IMR-90 (cell line): ENCODE results near the gene GINS1. TPM values are rescaled to one million over a fixed set of nuclear protein-coding genes. Genes with fewer than 3 reads are reported as not detected.

Experiments
- ATAC-seq: fragments of 200-7000 bp; cut with Tn5 transposase; 2 replicates; pipeline ENCODE4 v1.9.1; 2020; ENCODE audit warnings: low read depth, mild to moderate bottlenecking, moderate library complexity
- BruUV-seq: library from RNA; stranded (reverse); fragments of 400-500 nt; replicated peaks from 2 replicates; lab custom pipeline; 2021; lab: Mats Ljungman, UMichigan
- CTCF ChIA-PET: fragments of 300-600 bp; formaldehyde crosslinking; extraction: SDS; loops from one replicate; lab custom pipeline; 2021; ENCODE audit warnings: antibody characterized with exemption; lab: Yijun Ruan, JAX
- POLR2A ChIA-PET: fragments of 300-600 bp; sonication (Branson Sonifier 250); formaldehyde crosslinking; loops from one replicate; lab custom pipeline; 2022; ENCODE audit warnings: antibody characterized with exemption; ENCODE audit not compliant: unreplicated experiment; lab: Charles Lee
- DNase-seq: peaks from one replicate; pipeline ENCODE4 v3.0.0; 2013
- H2AFZ ChIP-seq: replicated peaks from 2 replicates; pipeline ENCODE3; 2013; ENCODE audit warnings: low read length, mild to moderate bottlenecking; ENCODE audit not compliant: poor library complexity
- H2AK5ac ChIP-seq: 2 replicates; pipeline ENCODE4 v1.6.1; 2013; ENCODE audit warnings: low read depth, low read length, inconsistent platforms
- H2AK9ac ChIP-seq: replicated peaks from 2 replicates; pipeline ENCODE3; 2013; ENCODE audit warnings: mild to moderate bottlenecking, low read depth, low read length, moderate library complexity; ENCODE audit not compliant: poor library complexity
- H2BK120ac ChIP-seq: 2 replicates; pipeline ENCODE4 v1.6.1; 2013; ENCODE audit warnings: low read depth, low read length, inconsistent platforms
- H2BK15ac ChIP-seq: 3 replicates; pipeline ENCODE4 v1.6.1; 2013; ENCODE audit warnings: low read depth, low read length, inconsistent platforms
- H2BK20ac ChIP-seq: 2 replicates; pipeline ENCODE4 v1.6.1; 2013; ENCODE audit warnings: low read depth, mild to moderate bottlenecking, inconsistent platforms, low read length, moderate library complexity
- H2BK5ac ChIP-seq: 2 replicates; pipeline ENCODE4 v1.6.1; 2013; ENCODE audit warnings: mild to moderate bottlenecking, low read depth, low read length, inconsistent platforms; ENCODE audit not compliant: poor library complexity, severe bottlenecking
- H3K14ac ChIP-seq: replicated peaks from 2 replicates; pipeline ENCODE4 v1.6.1; 2013; ENCODE audit warnings: low read depth, low read length, inconsistent platforms
- H3K18ac ChIP-seq: 2 replicates; pipeline ENCODE4 v1.6.1; 2013; ENCODE audit warnings: low read depth, low read length, control low read depth
- H3K23ac ChIP-seq: 2 replicates; pipeline ENCODE4 v1.6.1; 2013; ENCODE audit warnings: low read depth, low read length, inconsistent platforms
- H3K27ac ChIP-seq: 2 replicates; pipeline ENCODE4 v1.5.1; 2013; ENCODE audit warnings: mild to moderate bottlenecking, control low read depth, low read length; ENCODE audit not compliant: insufficient read depth
- H3K27me3 ChIP-seq: 2 replicates; pipeline ENCODE4 v1.6.1; 2013; ENCODE audit warnings: low read length; ENCODE audit not compliant: control insufficient read depth, insufficient read depth
- H3K36me3 ChIP-seq: 2 replicates; pipeline ENCODE4 v1.6.1; 2013; ENCODE audit warnings: low read length, mixed read lengths; ENCODE audit not compliant: control insufficient read depth, insufficient read depth
- H3K4ac ChIP-seq: 2 replicates; pipeline ENCODE4 v1.6.1; 2013; ENCODE audit warnings: low read depth, low read length, inconsistent platforms
- H3K4me1 ChIP-seq: 2 replicates; pipeline ENCODE4 v1.6.1; 2013; ENCODE audit warnings: low read length, mixed read lengths; ENCODE audit not compliant: control insufficient read depth, insufficient read depth
- H3K4me2 ChIP-seq: 2 replicates; pipeline ENCODE4 v1.6.1; 2013; ENCODE audit warnings: low read depth, mild to moderate bottlenecking, control low read depth, low read length, moderate library complexity
- H3K4me3 ChIP-seq: 2 replicates; pipeline ENCODE4 v1.5.1; 2013; ENCODE audit warnings: low read depth, mild to moderate bottlenecking, control low read depth, low read length, moderate library complexity; ENCODE audit not compliant: insufficient read depth
- H3K56ac ChIP-seq: 2 replicates; pipeline ENCODE4 v1.6.1; 2013; ENCODE audit warnings: low read length, inconsistent platforms; ENCODE audit not compliant: insufficient read depth; ENCODE audit errors: extremely low read depth
- H3K79me1 ChIP-seq, 2 experiments: 2 replicates each; pipeline ENCODE4 v1.6.1; 2013; ENCODE audit warnings: low read length in 2 of 2, inconsistent platforms in 1 of 2, low read depth in 1 of 2
- H3K9ac ChIP-seq: 2 replicates; pipeline ENCODE4 v1.6.1; 2013; ENCODE audit warnings: low read depth, low read length, control low read depth
- H3K9me1 ChIP-seq: 2 replicates; pipeline ENCODE4 v1.6.1; 2013; ENCODE audit warnings: low read length, inconsistent platforms; ENCODE audit not compliant: insufficient read depth
- H3K9me3 ChIP-seq: 2 replicates; pipeline ENCODE4 v1.6.1; 2013; ENCODE audit warnings: low read length; ENCODE audit not compliant: control insufficient read depth, insufficient read depth
- H4K20me1 ChIP-seq: 2 replicates; pipeline ENCODE4 v1.6.1; 2013; ENCODE audit warnings: low read length, inconsistent platforms; ENCODE audit not compliant: insufficient read depth
- H4K5ac ChIP-seq: 2 replicates; pipeline ENCODE4 v1.6.1; 2013; ENCODE audit warnings: mild to moderate bottlenecking, low read depth, low read length, control low read depth
- H4K8ac ChIP-seq, 2 experiments: 2 replicates each; pipeline ENCODE4 v1.6.1; 2013; ENCODE audit warnings: low read depth in 2 of 2, low read length in 2 of 2, control low read depth in 1 of 2, inconsistent platforms in 1 of 2
- H4K91ac ChIP-seq: 2 replicates; pipeline ENCODE4 v1.6.1; 2013; ENCODE audit warnings: low read depth, low read length, inconsistent platforms; ENCODE audit not compliant: insufficient read depth
- CEBPB ChIP-seq: IDR thresholded peaks from 2 replicates; pipeline ENCODE4 v1.6.1; 2012; ENCODE audit warnings: low read depth, low read length, improper control_type of control experiment
- MAZ ChIP-seq: IDR thresholded peaks from 2 replicates; pipeline ENCODE4 v1.6.1; 2012; ENCODE audit warnings: low read depth, mild to moderate bottlenecking, low read length, improper control_type of control experiment, moderate library complexity, borderline replicate concordance
- RFX5 ChIP-seq: IDR thresholded peaks from 2 replicates; pipeline ENCODE4 v1.8.0; 2012; ENCODE audit warnings: low read depth, mild to moderate bottlenecking, low read length, moderate library complexity
- WGBS, 2 experiments: methylation state at CpG; one replicate each; pipeline versions ENCODE4 v1.1.5 to v1.1.7; 2013; ENCODE audit warnings: missing lambda C conversion rate in 2 of 2; ENCODE audit not compliant: insufficient read length in 1 of 2; ENCODE audit errors: extremely low coverage in 2 of 2; 5-methylcytosine and 5-hydroxymethylcytosine counted together
- dilution Hi-C: fragments of 300-500 bp; cut with HindIII; formaldehyde crosslinking; loops from one replicate; pipeline ENCODE4 v1.14.3; 2018; ENCODE audit warnings: low sequenced_read_pairs; ENCODE audit not compliant: unreplicated experiment
- in situ Hi-C: fragments of 300-500 bp; cut with MboI; formaldehyde crosslinking; loops from 3 replicates; pipeline ENCODE4 v1.14.3; 2019; ENCODE audit warnings: low sequenced_read_pairs, inconsistent platforms, mixed read lengths
- intact Hi-C: fragments of 100-400 bp; cut with micrococcal nuclease; formaldehyde crosslinking; loops from 2 replicates; pipeline ENCODE4 v1.10.0; 2022
- polyA plus RNA-seq, 3 experiments: library from polyadenylated mRNA; depleted of rRNA; stranded (reverse); fragments of >200 nt; gene quantifications; 2 replicates each; pipeline ENCODE4 v1.2.3, GENCODE V29; 2012; ENCODE audit warnings: low replicate concordance in 1 of 3
- total RNA-seq: library from RNA; depleted of rRNA; stranded (reverse); fragments of >200 nt; gene quantifications from 2 replicates; pipeline ENCODE4 v1.2.3, GENCODE V29; 2012

The GINS1 gene
- total and polyA plus RNA-seq, 2 of the 4 experiments (the other 2 are of a cell fraction): 4.9 to 6.6 TPM

DNA sequence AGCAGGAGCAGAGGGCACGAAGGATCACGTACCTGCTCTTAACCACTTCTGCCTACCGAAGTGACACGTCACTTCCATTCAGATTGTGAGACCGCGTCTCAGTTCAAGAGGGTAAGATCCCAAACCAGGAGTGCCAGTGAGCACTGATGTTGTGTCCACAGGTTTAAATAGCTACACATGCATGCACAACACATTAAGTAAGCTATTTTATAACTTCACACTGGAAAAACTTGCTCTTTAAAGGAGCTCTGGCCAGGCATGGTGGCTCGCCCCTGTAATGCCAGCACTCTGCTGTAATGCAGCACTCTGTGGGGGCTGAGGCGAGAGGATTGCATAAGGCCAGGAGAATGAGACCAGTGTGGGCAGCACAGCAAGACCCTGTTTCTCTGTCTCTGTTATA, 37.9 kb upstream of the GINS1 start:
- H4K91ac ChIP-seq: peak overlapping the region; percentile 19; the same call in 1 of the 2 replicates
- H2BK15ac ChIP-seq: no peak overlapping the region
- no peak overlapping the region for H3K18ac ChIP-seq
- H3K4ac ChIP-seq: no peak overlapping the region; the same call in 1 of the 2 replicates
- intact Hi-C loops: no loop called here
- ChIA-PET POLR2A (interaction anchor here (0.6 kb wide), 1 partner anchor 15 kb away, joined by 4 read pairs; no protein-coding TSS in a partner anchor), CTCF (no interaction called here)
- H3K79me1 ChIP-seq: peaks cover 52 to 80% of the 10 kb centered on the region in 2 experiments
- H3K9me3 ChIP-seq: peaks cover 33% of the 10 kb centered on the region
- H2BK20ac ChIP-seq: peak overlapping the region; percentile 45; the same call in 1 of the 2 replicates
- peaks cover 9% of the 10 kb centered on the region for H4K20me1 ChIP-seq
- ATAC-seq (no peak), DNase-seq (no peak)
- no peak for TF ChIP-seq RFX5
- TF ChIP-seq MAZ: no peak
- peak; percentile 38; the same call in 1 of the 2 replicates for TF ChIP-seq CEBPB
- no peak overlapping the region for H3K23ac ChIP-seq
- no peak overlapping the region for H2AFZ ChIP-seq
- H3K14ac ChIP-seq: peak overlapping the region; percentile 9; the same call in 1 of the 2 replicates
- no peak overlapping the region for H3K4me3 ChIP-seq
- H3K36me3 ChIP-seq: no peaks in the 10 kb centered on the region
- H2BK5ac ChIP-seq: no peak overlapping the region
- H3K4me1 ChIP-seq: peaks cover 9% of the 10 kb centered on the region
- no TSS peak for BruUV-seq
- no peak overlapping the region for H2AK9ac ChIP-seq
- in situ Hi-C loops: loop anchor here (5.0 kb wide), 1 partner anchor 42 kb away; no protein-coding TSS in a partner anchor
- H2AK5ac ChIP-seq: peak overlapping the region; percentile 72
- H3K9ac ChIP-seq: no peak overlapping the region
- H4K5ac ChIP-seq: no peak overlapping the region
- no peaks in the 10 kb centered on the region for H3K27me3 ChIP-seq
- H3K4me2 ChIP-seq: no peak overlapping the region
- H3K27ac ChIP-seq: no peak overlapping the region
- H4K8ac ChIP-seq: 0 out of 4 replicates have a peak overlapping the region, but pooled peaks have one; percentile 24 to 25
- no peak overlapping the region; the same call in none of the 2 replicates for H2BK120ac ChIP-seq
- WGBS, 2 experiments: 97% methylated on average over 5 of the region's 8 CpGs; no CpG with 5 or more reads in 1 of the 2 experiments
- H3K9me1 ChIP-seq: peaks cover 8% of the 10 kb centered on the region
- no peak overlapping the region for H3K56ac ChIP-seq
- dilution Hi-C loops: no loop called here
